ENCODE data around the gene CAMKK2. TPM values are rescaled to one million over a fixed set of nuclear protein-coding genes. Genes with fewer than 3 reads are reported as not detected.
A peak's percentile ranks its signal among the peaks of the same experiment; 100 is the strongest.
"Not testable (repeated sequence)": the region's sequence is repeated elsewhere in the genome, so short reads cannot be mapped to it uniquely, and the experiment has no call there.

The CAMKK2 gene
- total RNA-seq, 1 experiment from 2014 or later = 11.7 TPM

DNA sequence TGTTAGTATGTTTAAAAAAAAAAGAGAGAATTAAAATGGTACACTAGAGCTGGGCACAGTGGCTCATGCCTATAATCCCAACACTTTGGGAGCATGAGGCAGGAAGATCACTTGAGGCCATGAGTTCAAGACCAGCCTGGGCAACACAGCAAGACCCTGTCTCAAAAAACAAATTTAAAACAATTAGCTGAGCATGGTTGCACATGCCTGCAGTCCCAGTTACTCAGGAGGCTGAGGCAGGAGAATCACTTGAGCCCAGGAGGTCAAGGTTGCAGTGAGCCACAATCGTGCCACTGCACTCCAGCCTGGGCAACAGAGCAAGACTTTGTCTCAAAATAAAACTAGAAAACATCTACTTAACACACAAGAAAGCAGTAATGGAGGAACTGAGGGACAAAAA is 13.7 kb upstream of the CAMKK2 start:
- not testable (repeated sequence) for H2AFZ ChIP-seq (ENCODE audit: low read length); H3K9me3 ChIP-seq (ENCODE audit: low read length); H3K27me3 ChIP-seq (ENCODE audit: low read length); H4K20me1 ChIP-seq (ENCODE audit: insufficient read depth, low read depth, low read length); H3K27ac ChIP-seq (ENCODE audit: low read length); H3K4me2 ChIP-seq (ENCODE audit: low read depth, low read length, poor library complexity, severe bottlenecking); H3K4me3 ChIP-seq (ENCODE audit: low read length); DNase-seq; H3K9ac ChIP-seq (ENCODE audit: low read length); H3K9me2 ChIP-seq (replicated peaks; ENCODE audit: insufficient read depth, low read length)
- peaks cover 10% of the 10 kb centered on the region for H3K4me1 ChIP-seq (ENCODE audit: low read length)
- peaks cover 26% of the 10 kb centered on the region for H3K79me2 ChIP-seq (ENCODE audit: low read length)
- peaks cover 27% of the 10 kb centered on the region for H3K36me3 ChIP-seq (ENCODE audit: insufficient read depth, low read length)

DNA sequence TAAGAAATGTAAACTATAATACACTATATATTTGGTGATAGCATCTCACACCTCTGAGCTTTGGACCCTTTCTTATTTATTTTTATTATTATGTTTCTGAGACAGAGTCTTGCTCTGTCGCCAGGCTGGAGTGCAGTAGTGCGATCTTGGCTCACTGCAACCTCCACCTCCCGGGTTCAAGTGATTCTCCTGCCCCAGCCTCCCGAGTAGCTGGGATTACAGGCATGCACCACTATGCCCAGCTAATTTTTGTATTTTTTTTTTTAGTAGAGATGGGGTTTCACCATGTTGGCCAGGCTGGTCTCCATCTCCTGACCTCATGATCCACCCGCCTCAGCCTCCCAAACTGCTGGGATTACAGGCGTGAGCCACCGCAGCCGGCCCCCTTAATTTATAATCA is 10.9 kb upstream of the CAMKK2 start:
- not testable (repeated sequence) for H3K4me3 ChIP-seq (ENCODE audit: low read length); DNase-seq; H3K4me2 ChIP-seq (ENCODE audit: low read depth, low read length, poor library complexity, severe bottlenecking); H3K9me2 ChIP-seq (replicated peaks; ENCODE audit: insufficient read depth, low read length); H3K79me2 ChIP-seq (ENCODE audit: low read length); H3K9ac ChIP-seq (ENCODE audit: low read length); H3K27ac ChIP-seq (ENCODE audit: low read length); H3K27me3 ChIP-seq (ENCODE audit: low read length); H3K9me3 ChIP-seq (ENCODE audit: low read length); H2AFZ ChIP-seq (ENCODE audit: low read length); H4K20me1 ChIP-seq (ENCODE audit: insufficient read depth, low read depth, low read length)
- peaks cover 10% of the 10 kb centered on the region for H3K4me1 ChIP-seq (ENCODE audit: low read length)
- H3K36me3 ChIP-seq (ENCODE audit: insufficient read depth, low read length) = peaks cover 25% of the 10 kb centered on the region

DNA sequence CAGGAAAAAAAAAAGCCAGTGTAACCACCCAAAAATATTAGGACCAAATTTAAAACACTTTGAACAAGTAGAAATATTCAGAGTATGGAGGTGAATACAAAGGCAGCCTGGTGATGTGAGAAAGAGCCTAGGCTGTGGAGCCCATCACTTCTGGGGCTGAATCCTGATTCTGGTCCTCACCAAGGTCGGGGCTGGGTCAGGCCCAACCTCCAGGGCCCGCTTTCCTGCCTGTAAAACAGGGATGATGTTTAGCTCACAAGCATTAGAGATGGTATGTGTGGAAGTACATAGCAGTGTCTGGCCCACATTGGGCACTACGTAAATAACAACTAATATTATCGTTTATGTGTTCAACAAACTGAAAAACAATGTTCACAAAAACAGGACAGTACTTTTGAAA is 7.8 kb upstream of the CAMKK2 start:
- Histone ChIP-seq H3K9me2 (replicated peaks; ENCODE audit: insufficient read depth, low read length) (no peaks in the 10 kb centered on the region), H4K20me1 (ENCODE audit: insufficient read depth, low read depth, low read length) (no peaks in the 10 kb centered on the region), H3K79me2 (ENCODE audit: low read length) (no peaks in the 10 kb centered on the region), H2AFZ (ENCODE audit: low read length) (no peak overlapping the region), H3K9ac (ENCODE audit: low read length) (no peak overlapping the region), H3K4me3 (ENCODE audit: low read length) (no peak overlapping the region), H3K36me3 (ENCODE audit: insufficient read depth, low read length) (peaks cover 9% of the 10 kb centered on the region; the same call in 1 of the 2 replicates), H3K27ac (ENCODE audit: low read length) (no peak overlapping the region), H3K27me3 (ENCODE audit: low read length) (no peaks in the 10 kb centered on the region), H3K4me1 (ENCODE audit: low read length) (peaks cover 22% of the 10 kb centered on the region), H3K4me2 (ENCODE audit: low read depth, low read length, poor library complexity, severe bottlenecking) (no peak overlapping the region), H3K9me3 (ENCODE audit: low read length) (no peaks in the 10 kb centered on the region)
- no peak for DNase-seq

DNA sequence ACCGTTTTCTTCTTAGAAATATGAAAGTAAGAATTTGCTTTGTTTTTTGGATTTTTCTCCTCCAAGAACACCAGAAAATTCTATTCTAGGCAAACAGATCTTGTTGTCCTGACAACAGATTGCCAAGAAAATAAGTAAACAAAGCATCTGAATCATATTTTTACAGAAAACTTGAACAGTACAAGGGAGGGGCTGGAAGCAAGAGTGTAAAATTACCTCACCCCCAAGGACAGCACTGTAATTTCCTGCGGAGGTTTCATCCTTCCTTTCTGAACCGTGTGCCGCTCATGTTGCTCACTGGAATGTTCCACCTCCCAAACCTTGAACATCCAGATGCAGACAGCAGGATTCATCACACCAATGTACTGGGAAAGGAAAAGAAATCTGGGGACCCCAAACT is 5.4 kb upstream of the CAMKK2 start:
- Histone ChIP-seq H3K9ac (ENCODE audit: low read length) (no peak overlapping the region), H3K79me2 (ENCODE audit: low read length) (no peaks in the 10 kb centered on the region), H3K4me2 (ENCODE audit: low read depth, low read length, poor library complexity, severe bottlenecking) (no peak overlapping the region), H3K9me3 (ENCODE audit: low read length) (no peaks in the 10 kb centered on the region), H3K27ac (ENCODE audit: low read length) (no peak overlapping the region), H3K4me1 (ENCODE audit: low read length) (peaks cover 30% of the 10 kb centered on the region), H3K4me3 (ENCODE audit: low read length) (no peak overlapping the region), H3K27me3 (ENCODE audit: low read length) (no peaks in the 10 kb centered on the region), H3K36me3 (ENCODE audit: insufficient read depth, low read length) (no peaks in the 10 kb centered on the region), H4K20me1 (ENCODE audit: insufficient read depth, low read depth, low read length) (no peaks in the 10 kb centered on the region), H3K9me2 (replicated peaks; ENCODE audit: insufficient read depth, low read length) (no peaks in the 10 kb centered on the region), H2AFZ (ENCODE audit: low read length) (no peak overlapping the region)
- DNase-seq = no peak

DNA sequence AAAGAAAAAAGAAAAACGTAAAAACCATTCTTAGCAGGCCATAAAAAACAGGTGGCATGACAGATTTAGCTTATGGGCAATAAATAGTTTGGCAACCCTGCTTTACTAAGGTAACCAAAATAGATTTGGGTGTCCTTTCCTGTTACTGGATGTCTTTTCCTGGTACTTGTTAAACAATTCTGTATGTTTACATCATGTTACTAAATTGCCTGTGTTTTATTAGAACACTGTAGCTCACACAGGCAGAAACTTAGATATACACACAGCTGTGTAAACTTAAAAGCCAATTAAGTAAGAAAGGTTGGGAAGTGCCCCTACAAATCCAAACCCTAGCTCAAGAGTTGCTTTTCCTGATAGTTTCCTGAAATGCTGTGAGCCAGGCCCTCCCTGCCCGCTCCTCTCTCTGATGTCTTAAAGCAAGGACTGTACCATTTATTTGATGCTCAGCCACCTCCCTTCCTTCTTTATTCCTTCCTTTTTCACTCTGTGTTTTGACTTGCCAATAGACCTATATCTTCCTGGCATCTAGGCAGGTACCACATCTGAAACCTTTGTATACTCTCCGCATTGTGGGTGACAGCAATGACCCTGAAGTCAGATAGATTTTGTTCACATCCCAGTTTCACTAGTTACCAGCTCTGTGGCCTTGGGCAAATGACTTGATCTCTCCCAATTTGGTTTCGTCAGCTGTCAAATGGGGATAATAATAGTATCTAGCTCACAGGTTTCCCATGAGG is 3.7 kb upstream of the CAMKK2 start:
- H3K4me3 ChIP-seq (ENCODE audit: low read length) = peak overlapping the region; percentile 33
- peaks cover 11% of the 10 kb centered on the region for H3K79me2 ChIP-seq (ENCODE audit: low read length)
- peak overlapping the region; percentile 53 for H3K4me2 ChIP-seq (ENCODE audit: low read depth, low read length, poor library complexity, severe bottlenecking)
- H3K9ac ChIP-seq (ENCODE audit: low read length) = peak overlapping the region; percentile 6; the same call in 1 of the 2 replicates
- peaks cover 24% of the 10 kb centered on the region for H3K4me1 ChIP-seq (ENCODE audit: low read length)
- DNase-seq = peak; percentile 50
- no peaks in the 10 kb centered on the region for H4K20me1 ChIP-seq (ENCODE audit: insufficient read depth, low read depth, low read length)
- peak overlapping the region; percentile 10; the same call in 1 of the 2 replicates for H2AFZ ChIP-seq (ENCODE audit: low read length)
- H3K9me3 ChIP-seq (ENCODE audit: low read length) = no peaks in the 10 kb centered on the region
- no peaks in the 10 kb centered on the region for H3K27me3 ChIP-seq (ENCODE audit: low read length)
- H3K9me2 ChIP-seq (replicated peaks; ENCODE audit: insufficient read depth, low read length) = no peaks in the 10 kb centered on the region
- no peaks in the 10 kb centered on the region for H3K36me3 ChIP-seq (ENCODE audit: insufficient read depth, low read length)
- no peak overlapping the region for H3K27ac ChIP-seq (ENCODE audit: low read length)

DNA sequence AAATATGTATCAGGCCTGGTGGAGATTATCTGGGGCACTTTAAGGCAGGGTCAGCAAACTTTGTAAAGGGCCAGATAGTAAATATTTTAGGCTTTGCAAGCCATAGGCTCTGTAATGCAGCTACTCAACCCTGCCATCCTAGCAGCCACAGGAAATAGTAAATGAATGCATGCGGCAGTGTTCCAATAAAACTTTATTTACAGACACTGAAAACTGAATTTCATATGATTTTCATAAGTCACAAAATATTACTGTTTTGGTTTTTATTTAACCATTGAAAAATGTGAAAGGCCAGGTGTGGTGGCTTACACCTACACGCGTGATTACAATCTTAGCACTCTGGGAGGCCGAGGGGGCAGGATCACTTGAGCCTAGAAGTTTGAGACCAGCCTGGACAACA is 3.2 kb upstream of the CAMKK2 start:
- Histone ChIP-seq H3K9me3 (ENCODE audit: low read length) (no peaks in the 10 kb centered on the region), H3K4me3 (ENCODE audit: low read length) (no peak overlapping the region), H3K27me3 (ENCODE audit: low read length) (no peaks in the 10 kb centered on the region), H3K9me2 (replicated peaks; ENCODE audit: insufficient read depth, low read length) (no peaks in the 10 kb centered on the region), H2AFZ (ENCODE audit: low read length) (no peak overlapping the region), H3K9ac (ENCODE audit: low read length) (no peak overlapping the region), H3K27ac (ENCODE audit: low read length) (no peak overlapping the region), H3K79me2 (ENCODE audit: low read length) (peaks cover 17% of the 10 kb centered on the region), H3K4me2 (ENCODE audit: low read depth, low read length, poor library complexity, severe bottlenecking) (no peak overlapping the region), H4K20me1 (ENCODE audit: insufficient read depth, low read depth, low read length) (no peaks in the 10 kb centered on the region), H3K4me1 (ENCODE audit: low read length) (peaks cover 29% of the 10 kb centered on the region), H3K36me3 (ENCODE audit: insufficient read depth, low read length) (no peaks in the 10 kb centered on the region)
- peak; percentile 53 for DNase-seq

DNA sequence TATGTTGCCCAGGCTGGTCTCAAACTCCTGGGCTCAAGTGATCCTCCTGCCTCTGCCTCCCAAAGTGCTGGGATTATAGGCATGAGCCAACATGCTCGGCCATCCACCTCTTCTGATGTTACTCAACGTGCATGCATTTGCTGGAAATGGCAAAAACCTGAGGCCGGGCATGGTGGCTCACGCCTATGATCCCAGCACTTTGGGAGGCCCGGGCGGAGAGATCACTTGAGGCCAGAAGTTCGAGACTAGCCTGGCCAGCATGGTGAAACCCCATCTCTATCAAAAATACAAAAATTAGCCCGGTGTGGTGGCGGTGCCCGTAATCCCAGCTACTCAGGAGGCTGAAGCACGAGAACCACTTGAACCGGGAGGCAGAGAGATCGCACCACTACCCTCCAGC is 1.9 kb upstream of the CAMKK2 start:
- not testable (repeated sequence) for DNase-seq; H3K4me2 ChIP-seq (ENCODE audit: low read depth, low read length, poor library complexity, severe bottlenecking); H4K20me1 ChIP-seq (ENCODE audit: insufficient read depth, low read depth, low read length); H3K27ac ChIP-seq (ENCODE audit: low read length); H3K4me3 ChIP-seq (ENCODE audit: low read length); H3K36me3 ChIP-seq (ENCODE audit: insufficient read depth, low read length); H3K27me3 ChIP-seq (ENCODE audit: low read length); H2AFZ ChIP-seq (ENCODE audit: low read length); H3K9me2 ChIP-seq (replicated peaks; ENCODE audit: insufficient read depth, low read length); H3K9ac ChIP-seq (ENCODE audit: low read length); H3K9me3 ChIP-seq (ENCODE audit: low read length)
- H3K4me1 ChIP-seq (ENCODE audit: low read length) = peaks cover 29% of the 10 kb centered on the region
- peaks cover 30% of the 10 kb centered on the region for H3K79me2 ChIP-seq (ENCODE audit: low read length)

DNA sequence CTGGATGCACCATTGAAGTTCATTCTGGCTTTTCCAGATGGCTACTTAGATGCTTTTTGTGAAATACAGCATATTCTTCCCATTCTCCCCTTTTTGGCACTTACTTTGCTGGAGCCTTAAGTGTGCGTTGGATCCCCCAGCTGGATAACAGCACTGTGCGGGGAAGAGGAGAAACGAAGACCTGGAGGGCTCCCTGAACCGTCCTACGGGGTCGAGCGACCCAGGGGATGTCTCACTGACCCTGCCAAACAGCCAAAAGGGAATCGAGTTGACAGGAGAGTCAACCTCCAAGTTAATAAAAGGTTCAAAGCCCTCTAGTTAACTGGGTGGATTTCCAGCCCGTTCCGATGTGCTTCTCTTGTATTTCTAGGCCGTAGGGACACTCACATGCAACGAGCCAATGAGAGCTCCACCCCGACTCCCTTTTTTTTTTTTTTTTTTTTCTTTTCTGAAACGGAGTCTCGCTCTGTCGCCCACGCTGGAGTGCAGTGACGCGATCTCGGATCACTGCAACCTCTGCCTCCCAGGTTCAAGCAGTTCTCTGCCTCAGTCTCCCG is 1.0 kb upstream of the CAMKK2 start:
- Histone ChIP-seq H3K4me1 (ENCODE audit: low read length) (peaks cover 29% of the 10 kb centered on the region), H3K4me2 (ENCODE audit: low read depth, low read length, poor library complexity, severe bottlenecking) (peak overlapping the region; percentile 97), H3K36me3 (ENCODE audit: insufficient read depth, low read length) (no peaks in the 10 kb centered on the region), H3K9ac (ENCODE audit: low read length) (peak overlapping the region; percentile 82), H3K9me2 (replicated peaks; ENCODE audit: insufficient read depth, low read length) (no peaks in the 10 kb centered on the region), H3K9me3 (ENCODE audit: low read length) (no peaks in the 10 kb centered on the region), H3K4me3 (ENCODE audit: low read length) (peak overlapping the region; percentile 74), H3K27ac (ENCODE audit: low read length) (no peak overlapping the region), H4K20me1 (ENCODE audit: insufficient read depth, low read depth, low read length) (no peaks in the 10 kb centered on the region), H3K79me2 (ENCODE audit: low read length) (peaks cover 34% of the 10 kb centered on the region), H2AFZ (ENCODE audit: low read length) (peak overlapping the region; percentile 98), H3K27me3 (ENCODE audit: low read length) (no peaks in the 10 kb centered on the region)
- peak; percentile 47 for DNase-seq

Data from Karpas-422 (cell line).